GM12864 (cell line): ENCODE results near the gene GIMAP1.

Source experiments
- DNase-seq: peaks from one replicate; pipeline ENCODE4 v3.0.0-alpha.2; 2011; ENCODE audit warnings: low read depth
- H3K4me3 ChIP-seq: 2 replicates; pipeline ENCODE4 v1.5.1; 2011; ENCODE audit warnings: mild to moderate bottlenecking, low read depth, low read length, control low read depth
- CTCF ChIP-seq: IDR thresholded peaks from 2 replicates; pipeline ENCODE4 v1.5.1; 2011; ENCODE audit warnings: low read depth, mild to moderate bottlenecking, moderate library complexity, low read length, control low read depth, inconsistent platforms; ENCODE audit errors: missing control alignments

Gene GIMAP1

DNA sequence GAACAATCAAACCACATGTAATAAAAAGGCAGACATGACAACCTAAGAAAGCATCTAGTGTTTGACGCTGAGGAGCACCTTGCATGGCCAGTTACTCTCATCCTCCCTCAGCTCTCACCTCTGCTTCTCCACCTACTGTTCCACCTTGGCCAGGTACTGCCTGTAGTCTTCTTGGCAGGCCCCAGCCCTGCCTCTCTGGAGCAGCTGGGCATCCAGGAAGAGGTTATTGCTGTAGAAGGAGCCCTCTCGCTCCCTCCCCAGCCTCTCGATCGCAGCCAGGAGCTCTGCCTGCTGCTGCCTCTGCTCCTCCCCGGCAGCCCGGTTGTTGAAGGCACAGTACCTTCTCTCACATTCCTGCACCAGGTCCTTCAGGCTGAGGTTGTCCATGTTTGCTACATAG, 30.5 kb downstream of the GIMAP1 start:
- H3K4me3 ChIP-seq: no peak overlapping the region
- no peak for TF ChIP-seq CTCF
- DNase-seq: no peak

- no peak overlapping the region for H3K4me3 ChIP-seq
- TF ChIP-seq CTCF: no peak
- DNase-seq: no peak
Observed at GRCh38 chr7:150748376-150748775, 32.0 kb downstream of the GIMAP1 start.

DNA sequence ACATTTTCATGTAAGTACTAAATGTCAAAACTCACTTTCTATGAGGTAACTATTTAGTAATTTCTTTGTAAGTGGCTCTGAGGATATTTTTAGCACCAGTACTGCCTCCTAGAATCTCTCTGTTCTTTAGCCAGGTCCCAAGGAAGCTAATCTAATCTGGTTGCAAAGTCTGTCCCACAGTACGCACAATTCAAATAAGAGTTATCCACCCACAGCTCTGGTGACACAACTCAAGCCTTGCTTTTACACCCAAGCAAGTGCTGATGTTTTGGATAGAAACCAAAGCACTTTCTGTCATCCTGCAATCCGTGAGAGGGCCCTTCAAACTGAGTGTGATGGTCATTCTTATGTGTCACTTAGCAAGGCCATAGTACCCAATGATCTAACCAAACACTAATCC, 35.3 kb downstream of the GIMAP1 start:
- TF ChIP-seq CTCF: no peak
- DNase-seq: no peak
- H3K4me3 ChIP-seq: no peak overlapping the region

DNA sequence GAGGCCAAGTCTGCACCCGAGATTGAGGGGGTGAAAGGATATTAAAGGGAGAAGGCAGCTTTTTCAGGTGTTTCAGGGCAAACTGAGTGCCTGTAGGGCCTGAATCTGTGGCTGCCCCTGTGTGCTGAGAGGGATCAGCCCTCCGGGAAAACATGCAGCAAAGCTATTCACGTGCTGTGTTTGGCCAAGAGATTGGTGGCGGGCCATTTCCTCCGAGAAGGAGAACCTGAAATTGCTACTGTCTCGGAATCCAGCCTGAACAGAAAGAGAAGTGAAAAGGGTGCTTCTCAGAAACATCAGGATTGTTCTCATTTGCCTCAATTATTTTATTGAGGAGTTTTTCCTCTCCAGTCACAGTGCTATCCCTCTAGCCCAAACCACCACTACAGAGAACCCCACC, 36.8 kb downstream of the GIMAP1 start:
- H3K4me3 ChIP-seq: no peak overlapping the region
- TF ChIP-seq CTCF: no peak
- DNase-seq: no peak

DNA sequence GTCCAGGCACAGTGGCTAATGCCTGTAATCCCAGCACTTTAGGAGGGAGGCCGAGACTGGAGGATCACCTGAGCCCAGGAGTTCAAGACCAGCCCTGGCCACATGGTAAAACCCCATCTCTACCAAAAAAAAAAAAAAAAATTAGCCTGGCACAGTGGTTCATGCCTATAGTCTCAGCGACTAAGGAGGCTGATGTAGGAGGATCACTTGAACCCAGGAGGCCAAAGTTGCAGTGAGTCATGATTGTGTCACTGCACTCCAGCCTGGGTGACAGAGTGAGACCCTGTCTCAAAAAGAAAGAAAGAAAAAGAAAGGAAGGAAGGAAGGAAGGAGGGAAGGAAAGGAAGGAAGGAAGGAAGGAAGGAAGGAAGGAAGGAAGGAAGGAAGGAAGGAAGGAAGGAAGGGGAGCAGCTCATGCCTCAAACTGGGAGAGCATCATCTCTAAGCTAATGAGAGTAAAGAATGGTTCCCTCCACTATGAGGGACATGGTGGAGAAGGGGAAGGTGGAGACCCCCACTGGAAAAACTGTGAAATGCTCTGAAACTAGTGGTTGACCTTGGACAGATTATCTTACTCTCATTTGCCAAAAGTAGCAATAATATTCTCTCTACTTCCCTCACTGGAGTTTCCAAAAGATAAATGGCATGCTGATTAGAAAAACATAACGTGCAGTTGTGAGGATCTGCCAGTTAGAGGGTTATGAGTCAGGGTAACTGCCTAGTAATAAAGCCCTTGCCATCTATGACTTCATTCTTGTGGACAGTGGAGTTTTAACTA, 37.6 kb downstream of the GIMAP1 start:
- H3K4me3 ChIP-seq: no peak overlapping the region
- peak; percentile 56 for TF ChIP-seq CTCF
- DNase-seq: no peak

DNA sequence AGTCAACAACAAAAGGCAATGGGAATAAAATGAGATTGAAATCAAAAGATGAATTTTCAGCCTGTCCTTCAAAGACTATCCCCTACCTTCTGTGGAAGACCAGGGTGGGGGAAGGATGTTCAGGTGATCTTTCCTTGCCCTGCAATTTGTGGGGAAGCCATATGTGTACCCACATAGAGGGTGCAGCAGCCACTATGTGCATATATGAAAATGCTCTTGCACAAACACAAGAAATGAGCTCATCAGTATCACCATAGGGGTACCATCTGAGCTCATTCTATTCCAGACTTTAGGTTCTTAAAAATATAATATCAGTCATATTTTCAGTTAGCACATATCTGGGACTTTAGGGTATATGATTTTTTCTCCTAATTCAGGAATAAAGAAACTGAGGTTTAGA, 38.5 kb downstream of the GIMAP1 start:
- no peak overlapping the region for H3K4me3 ChIP-seq
- DNase-seq: no peak
- no peak for TF ChIP-seq CTCF

- DNase-seq: peak; percentile 55
- no peak for TF ChIP-seq CTCF
- no peak overlapping the region for H3K4me3 ChIP-seq
Observed at GRCh38 chr7:150755473-150756099, 39.2 kb downstream of the GIMAP1 start.
